Measurements from ENCODE around the gene PNPLA1.

PNPLA1 gene

DNA sequence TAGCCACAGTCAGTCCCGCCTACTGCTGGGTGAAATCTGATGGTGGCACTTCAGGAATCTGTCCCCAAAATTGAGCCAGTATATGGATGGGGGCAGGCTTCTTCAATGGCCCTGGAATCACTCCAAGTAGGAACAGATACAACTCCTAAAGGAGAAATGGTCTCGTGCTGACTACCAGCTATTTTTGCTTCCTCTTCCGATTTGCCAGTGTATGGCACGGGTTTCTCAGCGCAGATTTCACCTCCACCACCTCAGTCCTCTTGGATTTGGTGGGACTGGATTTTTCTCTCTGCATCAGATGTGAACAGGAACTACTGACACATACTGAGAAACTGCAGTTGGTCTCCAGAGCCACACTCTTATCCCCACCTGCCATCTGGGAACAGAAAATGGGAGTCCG lies 27.2 kb downstream of the PNPLA1 start:
- no peaks in the 10 kb centered on the region; the same call in 1 of the 2 replicates for H3K27me3 ChIP-seq (replicated peaks; ENCODE audit: insufficient read depth, low read length)
- no peak overlapping the region for H3K9ac ChIP-seq (ENCODE audit: low read length)
- H3K4me3 ChIP-seq (ENCODE audit: low read length), result no peak overlapping the region
- H3K4me2 ChIP-seq (ENCODE audit: low read depth, low read length), result no peak overlapping the region
- H3K27ac ChIP-seq (ENCODE audit: low read length), result no peak overlapping the region
- H3K36me3 ChIP-seq (replicated peaks; ENCODE audit: insufficient read depth, low read length), result no peaks in the 10 kb centered on the region
- no peak for DNase-seq
- H3K79me2 ChIP-seq (ENCODE audit: low read length), result no peaks in the 10 kb centered on the region
- H3K9me3 ChIP-seq (replicated peaks; ENCODE audit: insufficient read depth, low read length), result no peaks in the 10 kb centered on the region
- no peaks in the 10 kb centered on the region for H3F3A ChIP-seq (ENCODE audit: insufficient read depth, low read length)
- no peak for TF ChIP-seq CTCF (IDR thresholded peaks at IDR 0.05; ENCODE audit: low read length)
- no peak for TF ChIP-seq EZH2 (optimal IDR thresholded peaks at IDR 0.05; ENCODE audit: low read depth, low read length)
- TF ChIP-seq EZH2phosphoT487 (IDR thresholded peaks at IDR 0.05; ENCODE audit: low read length), result no peak
- H3K9me2 ChIP-seq (replicated peaks; ENCODE audit: insufficient read depth, low read length), result no peaks in the 10 kb centered on the region
- H3K4me1 ChIP-seq (ENCODE audit: low read length), result peaks cover under 1% of the 10 kb centered on the region; the same call in 1 of the 2 replicates
- no peaks in the 10 kb centered on the region for H4K20me1 ChIP-seq (ENCODE audit: insufficient read depth, low read length)
- H2AFZ ChIP-seq (ENCODE audit: low read length), result no peak overlapping the region

DNA sequence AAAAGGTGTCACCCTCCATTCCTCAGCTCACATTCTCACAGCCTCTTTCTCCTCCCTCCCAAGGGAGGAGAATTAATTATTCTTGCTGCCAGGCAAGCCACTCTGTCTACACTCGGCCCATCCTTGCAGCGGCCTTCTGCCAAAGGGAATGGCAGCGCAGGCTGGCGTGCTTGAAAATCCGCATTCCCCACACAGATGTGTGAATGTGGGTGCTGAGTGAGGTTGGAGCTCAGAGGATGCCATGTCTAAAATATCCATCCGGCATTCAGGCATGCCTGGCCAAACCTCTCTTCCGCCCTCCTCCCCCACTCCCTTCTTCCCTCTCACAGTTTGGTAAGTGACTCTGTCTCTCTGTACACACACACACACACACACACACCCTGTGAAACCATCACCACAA lies 27.7 kb downstream of the PNPLA1 start:
- Histone ChIP-seq H3K4me3 (ENCODE audit: low read length) (no peak overlapping the region), H3K27me3 (replicated peaks; ENCODE audit: insufficient read depth, low read length) (no peaks in the 10 kb centered on the region; the same call in 1 of the 2 replicates), H3K9me3 (replicated peaks; ENCODE audit: insufficient read depth, low read length) (no peaks in the 10 kb centered on the region), H3K79me2 (ENCODE audit: low read length) (no peaks in the 10 kb centered on the region), H3K36me3 (replicated peaks; ENCODE audit: insufficient read depth, low read length) (no peaks in the 10 kb centered on the region), H2AFZ (ENCODE audit: low read length) (no peak overlapping the region), H3F3A (ENCODE audit: insufficient read depth, low read length) (no peaks in the 10 kb centered on the region), H4K20me1 (ENCODE audit: insufficient read depth, low read length) (no peaks in the 10 kb centered on the region), H3K4me2 (ENCODE audit: low read depth, low read length) (no peak overlapping the region), H3K9me2 (replicated peaks; ENCODE audit: insufficient read depth, low read length) (no peaks in the 10 kb centered on the region), H3K4me1 (ENCODE audit: low read length) (peaks cover 4% of the 10 kb centered on the region; the same call in 1 of the 2 replicates), H3K27ac (ENCODE audit: low read length) (no peak overlapping the region), H3K9ac (ENCODE audit: low read length) (no peak overlapping the region)
- DNase-seq, result no peak
- no peak for TF ChIP-seq CTCF (IDR thresholded peaks at IDR 0.05; ENCODE audit: low read length)
- TF ChIP-seq EZH2 (optimal IDR thresholded peaks at IDR 0.05; ENCODE audit: low read depth, low read length), result no peak
- no peak for TF ChIP-seq EZH2phosphoT487 (IDR thresholded peaks at IDR 0.05; ENCODE audit: low read length)

DNA sequence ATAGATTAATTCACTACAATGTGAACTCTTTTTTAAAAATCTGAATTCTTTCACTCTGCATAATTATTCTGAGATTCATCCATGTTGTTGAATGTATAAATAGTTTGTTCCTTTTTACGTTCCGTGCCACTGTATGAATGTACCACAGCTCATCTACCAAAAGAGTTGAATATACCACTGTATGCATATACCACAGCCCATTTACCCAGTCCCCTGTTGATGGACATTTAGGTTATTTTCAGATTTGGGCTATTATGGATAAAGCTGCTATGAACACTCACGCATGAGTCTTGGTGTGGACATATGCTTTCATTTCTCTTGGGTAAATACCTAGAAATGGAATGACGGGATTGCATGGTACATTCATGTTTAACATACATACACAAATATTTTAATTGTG lies 28.2 kb downstream of the PNPLA1 start:
- H3K4me1 ChIP-seq (ENCODE audit: low read length), result peaks cover 4% of the 10 kb centered on the region; the same call in 1 of the 2 replicates
- H3K36me3 ChIP-seq (replicated peaks; ENCODE audit: insufficient read depth, low read length), result no peaks in the 10 kb centered on the region

More for the DNA sequence above, 28.2 kb downstream of the PNPLA1 start:
- H3K9ac ChIP-seq (ENCODE audit: low read length), result no peak overlapping the region
- TF ChIP-seq EZH2 (optimal IDR thresholded peaks at IDR 0.05; ENCODE audit: low read depth, low read length) (no peak), CTCF (IDR thresholded peaks at IDR 0.05; ENCODE audit: low read length) (no peak), EZH2phosphoT487 (IDR thresholded peaks at IDR 0.05; ENCODE audit: low read length) (no peak)
- no peak overlapping the region for H3K4me2 ChIP-seq (ENCODE audit: low read depth, low read length)
- DNase-seq, result no peak
- no peak overlapping the region for H3K27ac ChIP-seq (ENCODE audit: low read length)
- H3K9me2 ChIP-seq (replicated peaks; ENCODE audit: insufficient read depth, low read length), result no peaks in the 10 kb centered on the region
- H3K27me3 ChIP-seq (replicated peaks; ENCODE audit: insufficient read depth, low read length), result no peaks in the 10 kb centered on the region; the same call in 1 of the 2 replicates
- no peaks in the 10 kb centered on the region for H3K79me2 ChIP-seq (ENCODE audit: low read length)
- no peaks in the 10 kb centered on the region for H3K9me3 ChIP-seq (replicated peaks; ENCODE audit: insufficient read depth, low read length)
- H3K4me3 ChIP-seq (ENCODE audit: low read length), result no peak overlapping the region
- no peaks in the 10 kb centered on the region for H4K20me1 ChIP-seq (ENCODE audit: insufficient read depth, low read length)
- no peak overlapping the region for H2AFZ ChIP-seq (ENCODE audit: low read length)
- no peaks in the 10 kb centered on the region for H3F3A ChIP-seq (ENCODE audit: insufficient read depth, low read length)
